HG03060 (cell line): ENCODE results near the gene ITIH4.

ENCODE experiments used
- ATAC-seq: cut with Tn5 transposase; IDR thresholded peaks from one replicate; pipeline ENCODE4 v1.9.1; 2021; ENCODE audit warnings: low read depth, moderate number of reproducible peaks; ENCODE audit not compliant: unreplicated experiment

Gene ITIH4

GRCh38 chr3:52805270-52806039 is 25.0 kb downstream of the ITIH4 start:
- no peak for ATAC-seq

- ATAC-seq: no peak
Measured at GRCh38 chr3:52801839-52802238, 28.6 kb downstream of the ITIH4 start.

GRCh38 chr3:52800079-52800478 is 30.4 kb downstream of the ITIH4 start:
- no peak for ATAC-seq

- ATAC-seq: no peak
Measured at GRCh38 chr3:52798978-52799476, 31.4 kb downstream of the ITIH4 start.

GRCh38 chr3:52798376-52798977 is 32.0 kb downstream of the ITIH4 start:
- no peak for ATAC-seq

GRCh38 chr3:52796411-52796810 is 34.1 kb downstream of the ITIH4 start:
- ATAC-seq: no peak

GRCh38 chr3:52795298-52795900 is 35.1 kb downstream of the ITIH4 start:
- ATAC-seq: no peak

GRCh38 chr3:52794612-52795099 is 35.8 kb downstream of the ITIH4 start, which contains the start of gene ITIH3:
TSS of gene ITIH3 (plus strand) at chr3:52794796. CDS start at chr3:52794804, 8 bp downstream.
- no peak for ATAC-seq

GRCh38 chr3:52793702-52794611 is 36.5 kb downstream of the ITIH4 start:
- no peak for ATAC-seq

GRCh38 chr3:52792961-52793695 is 37.3 kb downstream of the ITIH4 start:
- ATAC-seq: no peak

GRCh38 chr3:52792413-52792812 is 38.1 kb downstream of the ITIH4 start:
- ATAC-seq: no peak

GRCh38 chr3:52791928-52792327 is 38.5 kb downstream of the ITIH4 start:
- ATAC-seq: no peak

- ATAC-seq: no peak
Measured at GRCh38 chr3:52791366-52791765, 39.1 kb downstream of the ITIH4 start.

GRCh38 chr3:52790741-52791140 is 39.7 kb downstream of the ITIH4 start:
- ATAC-seq: no peak

GRCh38 chr3:52790337-52790736 is 40.1 kb downstream of the ITIH4 start:
- ATAC-seq: no peak

- ATAC-seq: no peak
Measured at GRCh38 chr3:52789746-52790040, 40.8 kb downstream of the ITIH4 start.

GRCh38 chr3:52788890-52789745 is 41.4 kb downstream of the ITIH4 start:
- no peak for ATAC-seq

- ATAC-seq: no peak
Measured at GRCh38 chr3:52787672-52788625, 42.5 kb downstream of the ITIH4 start.
